IPS-11a (cell line): Measurements from ENCODE around the gene LSM7.
"Not testable (repeated sequence)": the region's sequence is repeated elsewhere in the genome, so short reads cannot be mapped to it uniquely, and the experiment has no call there.

Experiments
- H3K4me3 ChIP-seq: one replicate; pipeline ENCODE4 v1.5.1; 2013; ENCODE audit warnings: low read depth, low read length, control low read depth

Gene LSM7

DNA sequence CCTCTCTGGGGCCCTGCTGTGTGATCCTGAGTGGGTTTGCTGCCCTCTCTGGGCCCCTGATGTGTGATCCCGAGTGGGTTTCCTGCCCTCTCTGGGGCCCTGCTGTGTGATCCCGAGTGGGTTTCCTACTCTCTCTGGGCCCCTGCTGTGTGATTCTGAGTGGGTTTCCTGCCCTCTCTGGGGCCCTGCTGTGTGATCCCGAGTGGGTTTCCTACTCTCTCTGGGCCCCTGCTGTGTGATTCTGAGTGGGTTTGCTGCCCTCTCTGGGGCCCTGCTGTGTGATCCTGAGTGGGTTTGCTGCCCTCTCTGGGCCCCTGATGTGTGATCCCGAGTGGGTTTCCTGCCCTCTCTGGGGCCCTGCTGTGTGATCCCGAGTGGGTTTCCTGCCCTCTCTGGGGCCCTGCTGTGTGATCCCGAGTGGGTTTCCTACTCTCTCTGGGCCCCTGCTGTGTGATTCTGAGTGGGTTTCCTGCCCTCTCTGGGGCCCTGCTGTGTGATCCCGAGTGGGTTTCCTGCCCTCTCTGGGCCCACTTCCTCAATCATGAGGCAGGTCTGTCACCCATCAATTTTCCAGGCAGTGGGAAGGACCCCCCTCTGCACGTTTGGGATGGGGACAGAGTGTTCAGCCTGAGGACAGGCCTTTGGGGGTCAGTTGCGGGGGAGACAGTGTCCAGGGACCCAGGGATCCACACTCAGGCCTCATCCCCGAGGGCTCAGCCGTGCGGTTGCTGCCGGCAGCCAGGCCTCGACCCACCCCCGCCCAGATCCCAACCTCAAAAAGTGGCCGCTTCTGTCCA, 46.9 kb downstream of the LSM7 start:
- not testable (repeated sequence) for H3K4me3 ChIP-seq

DNA sequence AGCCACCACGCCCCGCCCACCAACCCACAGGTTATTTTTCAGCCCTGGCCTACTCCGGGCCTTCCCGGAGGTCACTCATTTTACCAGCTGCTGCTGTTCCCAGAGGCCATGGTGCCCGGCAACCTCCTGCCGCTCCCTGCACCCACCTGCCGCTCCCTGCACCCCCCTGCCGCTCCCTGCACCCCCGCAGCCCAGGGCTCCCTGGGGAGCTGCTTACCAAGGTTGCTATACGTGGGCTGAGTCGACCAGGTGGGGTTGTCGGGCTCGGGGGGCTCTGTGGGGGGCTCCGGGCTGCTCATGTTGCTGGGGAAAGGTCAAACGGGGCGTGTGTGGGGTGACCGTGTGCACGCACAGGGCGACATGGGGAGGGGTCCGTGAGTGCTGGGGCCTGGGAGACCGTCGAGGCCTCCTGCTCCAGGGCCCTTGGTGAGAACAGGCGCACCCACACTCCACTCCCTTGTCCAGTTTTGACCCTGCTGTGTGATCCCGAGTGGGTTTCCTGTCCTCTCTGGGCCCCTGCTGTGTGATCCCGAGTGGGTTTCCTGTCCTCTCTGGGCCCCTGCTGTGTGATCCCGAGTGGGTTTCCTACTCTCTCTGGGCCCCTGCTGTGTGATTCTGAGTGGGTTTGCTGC, 47.6 kb downstream of the LSM7 start:
- H3K4me3 ChIP-seq = no peak overlapping the region

DNA sequence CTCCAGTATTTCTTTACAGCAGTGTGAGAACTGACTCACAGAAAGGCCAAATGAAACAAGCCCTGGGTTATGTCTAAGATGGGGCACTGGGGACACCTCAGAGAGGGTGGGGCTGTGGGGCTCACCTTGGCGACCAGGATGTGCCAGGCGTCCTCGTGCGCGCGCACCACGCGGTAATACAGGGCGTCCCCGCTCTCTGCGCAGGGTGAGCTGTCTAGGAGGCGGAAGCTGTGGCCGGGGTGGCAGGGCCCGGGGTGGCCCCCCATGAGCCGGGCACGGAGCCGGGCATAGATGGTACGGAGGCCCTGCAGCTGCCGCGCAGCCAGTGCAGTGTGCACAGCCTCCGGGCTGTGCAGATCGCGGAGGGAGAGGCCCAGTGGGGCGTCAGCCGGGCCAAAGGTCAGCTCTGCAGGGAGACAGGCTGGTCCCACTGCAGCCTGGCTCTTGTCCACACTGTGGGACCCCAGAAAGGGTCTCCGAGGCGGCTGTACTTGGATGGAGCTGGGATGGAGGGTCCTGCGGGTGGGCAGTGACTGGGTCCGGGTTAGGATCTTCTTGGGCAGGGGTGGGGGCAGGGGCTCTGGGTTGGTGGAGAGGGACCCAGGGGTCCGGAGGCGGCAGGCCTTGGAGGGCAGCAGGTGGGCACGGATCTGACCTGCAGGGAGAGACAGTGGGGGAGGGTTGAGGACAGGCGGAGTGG, 49.8 kb downstream of the LSM7 start:
- H3K4me3 ChIP-seq = no peak overlapping the region

DNA sequence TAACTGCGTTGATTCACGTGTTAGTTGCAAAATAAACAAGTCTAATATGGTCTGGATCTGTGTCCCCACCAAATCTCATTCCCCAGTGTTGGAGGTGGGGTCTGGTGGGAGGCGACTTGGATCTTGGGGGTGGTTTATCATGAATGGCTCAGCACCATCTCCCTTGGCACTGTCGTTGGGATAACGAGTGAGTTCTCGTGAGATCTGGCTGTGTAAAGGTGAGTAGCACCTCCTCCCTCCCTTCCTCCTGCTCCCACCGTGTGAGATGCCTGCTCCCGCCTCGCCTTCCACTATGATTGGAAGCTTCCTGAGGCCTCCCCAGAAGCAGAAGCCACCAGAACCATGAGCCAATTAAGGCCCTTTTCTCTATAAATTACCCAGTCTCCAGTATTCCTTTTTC, 51.2 kb downstream of the LSM7 start:
- H3K4me3 ChIP-seq = no peak overlapping the region

DNA sequence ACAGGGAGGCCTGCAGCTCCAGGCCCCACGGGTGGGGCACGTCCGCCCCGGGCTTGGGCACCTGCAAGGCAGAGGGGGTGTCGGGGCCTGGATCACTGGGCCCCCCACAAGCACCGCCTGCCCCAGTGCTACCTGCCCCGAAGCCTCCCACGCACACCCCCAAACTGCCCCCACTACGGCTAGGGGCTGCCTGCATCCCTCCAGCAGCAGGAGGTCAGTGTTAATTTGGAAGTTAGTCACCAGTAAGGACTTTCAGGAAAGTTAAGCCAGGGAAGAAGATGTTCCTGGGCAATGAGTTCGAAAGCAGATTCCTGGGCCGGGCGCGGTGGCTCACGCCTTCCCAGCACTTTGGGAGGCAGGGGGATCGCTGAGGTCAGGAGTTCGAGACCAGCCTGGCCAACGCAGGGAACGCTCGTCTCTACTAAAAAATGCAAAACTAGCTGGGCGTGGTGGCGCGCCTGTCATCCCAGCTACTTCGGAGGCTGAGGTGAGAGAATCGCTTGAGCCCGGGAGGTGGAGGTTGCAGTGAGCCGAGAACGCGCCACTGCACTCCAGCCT, 51.9 kb downstream of the LSM7 start:
- no peak overlapping the region for H3K4me3 ChIP-seq

DNA sequence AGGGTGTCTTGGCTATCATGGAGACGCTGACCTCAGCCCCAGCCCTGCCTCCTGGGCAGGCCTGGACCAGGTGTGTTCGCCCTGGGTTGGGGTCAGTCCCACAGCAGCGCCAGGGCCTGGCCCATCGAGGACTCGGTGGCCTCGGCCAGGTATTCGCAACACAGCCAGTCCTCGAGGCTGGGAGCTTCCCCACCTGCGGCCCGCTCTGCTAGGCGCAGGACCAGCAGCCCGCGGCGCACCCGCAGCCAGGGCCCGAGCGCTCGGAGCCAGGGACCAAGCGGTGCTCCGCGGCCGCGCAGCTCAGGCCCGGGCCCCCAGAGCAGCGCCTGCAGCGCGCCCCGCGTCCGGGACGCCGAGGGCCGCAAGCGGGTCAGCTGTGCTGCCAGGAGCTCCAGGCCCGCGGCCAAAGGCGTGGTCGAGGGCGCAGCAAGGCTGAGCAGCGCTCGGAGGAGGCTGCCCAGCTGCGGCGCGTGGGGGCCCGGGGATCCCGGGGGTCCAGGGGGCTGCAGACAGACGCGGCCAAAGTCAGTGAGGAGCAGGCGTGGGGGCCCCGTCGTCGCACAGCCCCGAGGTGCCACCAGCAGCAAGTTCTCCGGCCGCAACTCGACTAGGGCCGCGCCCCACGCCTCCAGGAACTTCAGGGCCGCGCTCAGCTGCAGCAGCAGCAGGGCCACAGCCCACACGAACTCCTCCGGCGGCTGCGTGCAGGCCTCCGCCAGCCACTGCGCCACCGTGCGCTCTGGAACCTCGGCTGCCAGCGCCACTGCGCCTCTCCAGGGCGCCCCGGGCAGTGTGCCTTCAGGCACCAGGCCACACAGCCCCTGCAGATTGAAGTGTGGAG, 52.6 kb downstream of the LSM7 start:
- no peak overlapping the region for H3K4me3 ChIP-seq

DNA sequence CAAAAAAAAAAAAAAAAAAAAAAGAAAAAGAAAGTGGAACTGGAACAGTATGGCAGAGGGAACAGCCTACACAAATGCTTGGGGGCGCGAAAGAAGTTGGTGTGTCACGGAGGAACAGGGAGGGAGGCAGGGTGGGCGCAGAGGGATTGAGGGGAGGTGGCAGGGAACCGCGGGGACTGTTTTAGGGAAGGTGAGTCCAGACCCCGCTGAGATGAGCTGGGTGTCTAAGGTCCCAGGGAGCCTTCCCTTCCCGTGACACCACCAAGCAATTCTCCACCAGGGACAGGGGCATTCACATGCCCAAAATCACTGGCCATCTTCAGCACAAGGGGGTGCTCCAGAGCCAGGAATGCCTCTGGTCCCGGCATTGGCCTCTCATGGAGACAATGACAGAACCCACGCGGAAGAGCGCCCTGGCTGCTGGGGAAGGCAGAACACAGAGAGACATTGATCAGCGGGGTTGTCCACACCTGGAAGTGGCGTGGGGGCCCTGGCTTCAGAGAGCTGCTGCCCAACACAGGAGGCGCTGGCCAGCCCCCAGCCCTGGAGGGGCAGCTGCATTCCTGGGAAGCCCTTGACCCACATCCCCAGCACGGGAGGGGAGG, 53.4 kb downstream of the LSM7 start:
- H3K4me3 ChIP-seq = no peak overlapping the region

DNA sequence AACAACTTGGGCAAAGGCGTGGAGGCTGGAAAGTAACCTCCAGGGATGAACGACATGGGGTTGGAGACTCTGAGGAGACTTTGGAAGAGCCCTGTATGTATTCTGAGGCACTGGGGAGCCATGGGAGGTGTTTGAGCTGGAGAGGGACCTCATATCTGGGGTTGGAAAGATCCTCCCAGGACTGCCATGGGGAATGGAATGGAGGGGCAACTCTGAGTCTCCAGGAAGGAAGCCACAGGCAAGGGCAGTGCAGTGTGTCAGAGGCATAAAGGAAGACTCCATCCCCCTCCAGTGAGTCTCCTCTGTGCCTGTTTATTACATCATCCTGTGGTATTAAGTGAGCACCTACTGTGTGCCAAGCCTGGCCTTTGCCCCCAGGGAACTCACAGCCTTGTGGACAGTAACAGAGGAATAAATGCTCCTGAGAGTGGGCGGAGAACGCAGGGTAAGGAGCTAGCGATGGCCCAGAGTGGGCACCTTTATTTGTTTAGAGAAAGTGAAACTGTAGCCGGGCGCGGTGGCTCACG, 54.1 kb downstream of the LSM7 start:
- H3K4me3 ChIP-seq = no peak overlapping the region

DNA sequence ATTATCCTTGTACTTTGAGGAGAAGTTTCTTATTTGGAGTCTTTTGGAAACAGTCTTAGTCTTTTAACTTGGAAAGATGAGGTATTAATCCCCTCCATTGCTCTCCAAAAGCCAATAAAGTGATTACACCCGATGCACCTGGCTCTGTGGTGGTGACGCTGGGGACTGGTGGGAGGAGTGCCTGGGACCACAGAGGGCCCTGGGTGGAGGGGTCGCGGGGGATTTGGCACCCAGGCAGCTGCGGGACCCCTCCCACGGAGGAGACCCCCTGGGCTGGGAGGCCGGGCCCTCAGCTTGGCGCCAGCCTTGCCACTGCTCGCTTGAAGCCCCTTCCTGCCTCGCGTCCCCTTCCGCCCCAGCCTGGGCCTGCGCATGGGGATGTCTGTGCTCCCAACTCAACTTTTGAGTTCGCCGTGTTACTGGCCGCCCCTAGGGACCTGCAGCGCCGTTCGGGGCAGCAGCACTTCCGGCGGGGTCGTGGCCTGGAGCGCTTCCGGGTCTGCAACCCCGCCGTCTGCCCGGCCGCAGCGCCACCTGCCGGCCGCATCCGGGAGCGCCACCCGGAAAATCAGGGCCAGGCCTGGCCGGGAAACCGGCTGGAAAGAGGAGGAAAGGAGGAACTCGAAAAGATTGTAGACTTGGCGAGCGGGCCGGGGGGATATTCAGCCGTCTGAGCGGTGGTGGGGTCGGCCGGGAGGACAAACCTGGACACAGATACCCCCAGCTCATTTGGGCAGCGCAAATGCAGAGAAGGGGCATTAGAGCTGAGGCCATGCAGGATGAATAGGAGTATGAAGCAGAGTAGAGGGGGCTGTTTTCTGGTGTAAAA, 54.8 kb downstream of the LSM7 start:
- no peak overlapping the region for H3K4me3 ChIP-seq
